Keratinocyte (primary cell): ENCODE measurements around the gene AHSP.

Source experiments
- CTCF ChIP-seq, 3 experiments: IDR thresholded peaks in 1 of 3; conservative IDR thresholded peaks in 1 of 3; optimal IDR thresholded peaks in 1 of 3; 2 replicates in 2 of 3; 3 replicates in 1 of 3; pipeline versions ENCODE3 to v1.5.1; 2011; ENCODE audit warnings: low read length in 3 of 3, mild to moderate bottlenecking in 3 of 3, moderate library complexity in 2 of 3, control low read depth in 1 of 3, inconsistent platforms in 1 of 3; ENCODE audit not compliant: insufficient read depth in 2 of 3; ENCODE audit errors: extremely low read depth in 1 of 3
- EZH2 ChIP-seq: IDR thresholded peaks from one replicate; pipeline ENCODE4 v1.6.1; 2012; ENCODE audit warnings: inconsistent platforms, mild to moderate bottlenecking, low read length, moderate library complexity

GRCh38 chr16:31527734-31528274 is at the start of gene AHSP:
- no peak for TF ChIP-seq CTCF (optimal IDR thresholded peaks at IDR 0.05 in 1 of 3, IDR thresholded peaks at IDR 0.05 in 1 of 3, conservative IDR thresholded peaks at IDR 0.05 in 1 of 3; ENCODE audit: extremely low read depth in 1 of 3, insufficient read depth in 2 of 3, low read length in 3 of 3)
- TF ChIP-seq EZH2, result no peak
